ENCODE measurements around the gene MTA1. TPM values are rescaled to one million over a fixed set of nuclear protein-coding genes. Genes with fewer than 3 reads are reported as not detected.

Gene MTA1
- total and polyA plus RNA-seq, 2 of the 8 experiments (the other 6 are each of a cell fraction or from before 2014, with no cell fraction given) = 73.9 to 221 TPM

DNA sequence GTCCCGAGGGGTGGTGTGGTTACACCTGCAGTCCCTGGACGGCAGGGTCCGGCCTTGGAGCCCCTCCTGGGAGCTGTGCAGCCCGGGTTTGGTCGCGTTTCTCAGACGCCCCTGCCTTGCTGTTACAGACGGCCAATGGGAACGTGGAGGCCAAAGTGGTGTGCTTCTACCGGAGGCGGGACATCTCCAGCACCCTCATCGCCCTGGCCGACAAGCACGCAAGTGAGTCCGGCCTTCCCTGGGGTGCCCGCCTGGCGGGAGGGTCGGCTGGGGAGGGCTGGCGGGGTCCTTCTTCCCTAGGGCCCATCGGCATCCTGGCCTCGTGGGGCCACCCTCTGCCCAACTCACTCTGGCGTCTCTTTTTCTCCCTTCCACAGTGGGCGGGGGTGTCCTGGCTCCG is 25.7 kb downstream of the MTA1 start (continued):
- TF ChIP-seq, protein P1, sequence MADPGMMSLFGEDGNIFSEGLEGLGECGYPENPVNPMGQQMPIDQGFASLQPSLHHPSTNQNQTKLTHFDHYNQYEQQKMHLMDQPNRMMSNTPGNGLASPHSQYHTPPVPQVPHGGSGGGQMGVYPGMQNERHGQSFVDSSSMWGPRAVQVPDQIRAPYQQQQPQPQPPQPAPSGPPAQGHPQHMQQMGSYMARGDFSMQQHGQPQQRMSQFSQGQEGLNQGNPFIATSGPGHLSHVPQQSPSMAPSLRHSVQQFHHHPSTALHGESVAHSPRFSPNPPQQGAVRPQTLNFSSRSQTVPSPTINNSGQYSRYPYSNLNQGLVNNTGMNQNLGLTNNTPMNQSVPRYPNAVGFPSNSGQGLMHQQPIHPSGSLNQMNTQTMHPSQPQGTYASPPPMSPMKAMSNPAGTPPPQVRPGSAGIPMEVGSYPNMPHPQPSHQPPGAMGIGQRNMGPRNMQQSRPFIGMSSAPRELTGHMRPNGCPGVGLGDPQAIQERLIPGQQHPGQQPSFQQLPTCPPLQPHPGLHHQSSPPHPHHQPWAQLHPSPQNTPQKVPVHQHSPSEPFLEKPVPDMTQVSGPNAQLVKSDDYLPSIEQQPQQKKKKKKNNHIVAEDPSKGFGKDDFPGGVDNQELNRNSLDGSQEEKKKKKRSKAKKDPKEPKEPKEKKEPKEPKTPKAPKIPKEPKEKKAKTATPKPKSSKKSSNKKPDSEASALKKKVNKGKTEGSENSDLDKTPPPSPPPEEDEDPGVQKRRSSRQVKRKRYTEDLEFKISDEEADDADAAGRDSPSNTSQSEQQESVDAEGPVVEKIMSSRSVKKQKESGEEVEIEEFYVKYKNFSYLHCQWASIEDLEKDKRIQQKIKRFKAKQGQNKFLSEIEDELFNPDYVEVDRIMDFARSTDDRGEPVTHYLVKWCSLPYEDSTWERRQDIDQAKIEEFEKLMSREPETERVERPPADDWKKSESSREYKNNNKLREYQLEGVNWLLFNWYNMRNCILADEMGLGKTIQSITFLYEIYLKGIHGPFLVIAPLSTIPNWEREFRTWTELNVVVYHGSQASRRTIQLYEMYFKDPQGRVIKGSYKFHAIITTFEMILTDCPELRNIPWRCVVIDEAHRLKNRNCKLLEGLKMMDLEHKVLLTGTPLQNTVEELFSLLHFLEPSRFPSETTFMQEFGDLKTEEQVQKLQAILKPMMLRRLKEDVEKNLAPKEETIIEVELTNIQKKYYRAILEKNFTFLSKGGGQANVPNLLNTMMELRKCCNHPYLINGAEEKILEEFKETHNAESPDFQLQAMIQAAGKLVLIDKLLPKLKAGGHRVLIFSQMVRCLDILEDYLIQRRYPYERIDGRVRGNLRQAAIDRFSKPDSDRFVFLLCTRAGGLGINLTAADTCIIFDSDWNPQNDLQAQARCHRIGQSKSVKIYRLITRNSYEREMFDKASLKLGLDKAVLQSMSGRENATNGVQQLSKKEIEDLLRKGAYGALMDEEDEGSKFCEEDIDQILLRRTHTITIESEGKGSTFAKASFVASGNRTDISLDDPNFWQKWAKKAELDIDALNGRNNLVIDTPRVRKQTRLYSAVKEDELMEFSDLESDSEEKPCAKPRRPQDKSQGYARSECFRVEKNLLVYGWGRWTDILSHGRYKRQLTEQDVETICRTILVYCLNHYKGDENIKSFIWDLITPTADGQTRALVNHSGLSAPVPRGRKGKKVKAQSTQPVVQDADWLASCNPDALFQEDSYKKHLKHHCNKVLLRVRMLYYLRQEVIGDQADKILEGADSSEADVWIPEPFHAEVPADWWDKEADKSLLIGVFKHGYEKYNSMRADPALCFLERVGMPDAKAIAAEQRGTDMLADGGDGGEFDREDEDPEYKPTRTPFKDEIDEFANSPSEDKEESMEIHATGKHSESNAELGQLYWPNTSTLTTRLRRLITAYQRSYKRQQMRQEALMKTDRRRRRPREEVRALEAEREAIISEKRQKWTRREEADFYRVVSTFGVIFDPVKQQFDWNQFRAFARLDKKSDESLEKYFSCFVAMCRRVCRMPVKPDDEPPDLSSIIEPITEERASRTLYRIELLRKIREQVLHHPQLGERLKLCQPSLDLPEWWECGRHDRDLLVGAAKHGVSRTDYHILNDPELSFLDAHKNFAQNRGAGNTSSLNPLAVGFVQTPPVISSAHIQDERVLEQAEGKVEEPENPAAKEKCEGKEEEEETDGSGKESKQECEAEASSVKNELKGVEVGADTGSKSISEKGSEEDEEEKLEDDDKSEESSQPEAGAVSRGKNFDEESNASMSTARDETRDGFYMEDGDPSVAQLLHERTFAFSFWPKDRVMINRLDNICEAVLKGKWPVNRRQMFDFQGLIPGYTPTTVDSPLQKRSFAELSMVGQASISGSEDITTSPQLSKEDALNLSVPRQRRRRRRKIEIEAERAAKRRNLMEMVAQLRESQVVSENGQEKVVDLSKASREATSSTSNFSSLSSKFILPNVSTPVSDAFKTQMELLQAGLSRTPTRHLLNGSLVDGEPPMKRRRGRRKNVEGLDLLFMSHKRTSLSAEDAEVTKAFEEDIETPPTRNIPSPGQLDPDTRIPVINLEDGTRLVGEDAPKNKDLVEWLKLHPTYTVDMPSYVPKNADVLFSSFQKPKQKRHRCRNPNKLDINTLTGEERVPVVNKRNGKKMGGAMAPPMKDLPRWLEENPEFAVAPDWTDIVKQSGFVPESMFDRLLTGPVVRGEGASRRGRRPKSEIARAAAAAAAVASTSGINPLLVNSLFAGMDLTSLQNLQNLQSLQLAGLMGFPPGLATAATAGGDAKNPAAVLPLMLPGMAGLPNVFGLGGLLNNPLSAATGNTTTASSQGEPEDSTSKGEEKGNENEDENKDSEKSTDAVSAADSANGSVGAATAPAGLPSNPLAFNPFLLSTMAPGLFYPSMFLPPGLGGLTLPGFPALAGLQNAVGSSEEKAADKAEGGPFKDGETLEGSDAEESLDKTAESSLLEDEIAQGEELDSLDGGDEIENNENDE (IDR thresholded peaks at IDR 0.05; ENCODE audit: insufficient replicate concordance, low read length) = no peak
- TF ChIP-seq RFX5 (IDR thresholded peaks at IDR 0.05; ENCODE audit: borderline replicate concordance, low read depth, low read length) (no peak), SIX5 (IDR thresholded peaks at IDR 0.05; ENCODE audit: low read depth, low read length) (no peak), TEAD4 (IDR thresholded peaks at IDR 0.05; ENCODE audit: low read depth, low read length) (no peak), TCF12 (IDR thresholded peaks at IDR 0.05; ENCODE audit: low read depth, low read length) (no peak), YY1 (IDR thresholded peaks at IDR 0.05; ENCODE audit: low read depth, low read length) (no peak), HDAC6 (IDR thresholded peaks at IDR 0.05; ENCODE audit: low read depth, low read length) (no peak), CHD2 (IDR thresholded peaks at IDR 0.05; ENCODE audit: low read length) (no peak), PHF8 (conservative IDR thresholded peaks at IDR 0.05; ENCODE audit: low read depth, low read length) (no peak), KDM1A (IDR thresholded peaks at IDR 0.05; ENCODE audit: borderline replicate concordance, low read length) (no peak)
- TF ChIP-seq, protein P2, sequence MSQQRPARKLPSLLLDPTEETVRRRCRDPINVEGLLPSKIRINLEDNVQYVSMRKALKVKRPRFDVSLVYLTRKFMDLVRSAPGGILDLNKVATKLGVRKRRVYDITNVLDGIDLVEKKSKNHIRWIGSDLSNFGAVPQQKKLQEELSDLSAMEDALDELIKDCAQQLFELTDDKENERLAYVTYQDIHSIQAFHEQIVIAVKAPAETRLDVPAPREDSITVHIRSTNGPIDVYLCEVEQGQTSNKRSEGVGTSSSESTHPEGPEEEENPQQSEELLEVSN (IDR thresholded peaks at IDR 0.05) = no peak

All from H1 (cell line).